Activated CD4-positive, alpha-beta T cell treated with anti-CD3 and anti-CD28 coated beads, Interleukin-10, Interleukin-2, amounts not matched to agents 100 ng/mL and 50 ng/mL, durations not matched to agents 16 hours and 8 hours (primary cell): ENCODE results near the gene PGK1.
"Not testable (repeated sequence)": the region's sequence is repeated elsewhere in the genome, so short reads cannot be mapped to it uniquely, and the experiment has no call there.

Experiments used
- DNase-seq: peaks from one replicate; pipeline ENCODE4 v3.0.0-alpha.2; 2020

The PGK1 gene

DNA sequence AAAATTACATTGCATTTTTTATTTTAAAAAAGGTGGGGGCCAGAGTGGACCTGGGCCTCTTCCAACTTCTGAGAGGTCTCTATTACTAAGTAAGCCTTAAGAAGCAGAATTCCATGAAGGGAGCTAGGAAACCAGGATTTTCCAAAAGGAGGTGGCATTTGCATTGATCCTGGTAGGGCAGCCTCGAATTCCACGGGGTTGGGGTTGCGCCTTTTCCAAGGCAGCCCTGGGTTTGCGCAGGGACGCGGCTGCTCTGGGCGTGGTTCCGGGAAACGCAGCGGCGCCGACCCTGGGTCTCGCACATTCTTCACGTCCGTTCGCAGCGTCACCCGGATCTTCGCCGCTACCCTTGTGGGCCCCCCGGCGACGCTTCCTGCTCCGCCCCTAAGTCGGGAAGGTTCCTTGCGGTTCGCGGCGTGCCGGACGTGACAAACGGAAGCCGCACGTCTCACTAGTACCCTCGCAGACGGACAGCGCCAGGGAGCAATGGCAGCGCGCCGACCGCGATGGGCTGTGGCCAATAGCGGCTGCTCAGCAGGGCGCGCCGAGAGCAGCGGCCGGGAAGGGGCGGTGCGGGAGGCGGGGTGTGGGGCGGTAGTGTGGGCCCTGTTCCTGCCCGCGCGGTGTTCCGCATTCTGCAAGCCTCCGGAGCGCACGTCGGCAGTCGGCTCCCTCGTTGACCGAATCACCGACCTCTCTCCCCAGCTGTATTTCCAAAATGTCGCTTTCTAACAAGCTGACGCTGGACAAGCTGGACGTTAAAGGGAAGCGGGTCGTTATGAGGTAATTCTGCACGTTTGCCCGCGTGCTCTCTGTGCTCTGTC lies at the start of gene PGK1:
Gene PGK1 (plus strand): TSS at position 626 of the 824 bp plus-strand sequence. CDS start 93 bp downstream, at position 719.
- DNase-seq = peak; percentile 97

DNA sequence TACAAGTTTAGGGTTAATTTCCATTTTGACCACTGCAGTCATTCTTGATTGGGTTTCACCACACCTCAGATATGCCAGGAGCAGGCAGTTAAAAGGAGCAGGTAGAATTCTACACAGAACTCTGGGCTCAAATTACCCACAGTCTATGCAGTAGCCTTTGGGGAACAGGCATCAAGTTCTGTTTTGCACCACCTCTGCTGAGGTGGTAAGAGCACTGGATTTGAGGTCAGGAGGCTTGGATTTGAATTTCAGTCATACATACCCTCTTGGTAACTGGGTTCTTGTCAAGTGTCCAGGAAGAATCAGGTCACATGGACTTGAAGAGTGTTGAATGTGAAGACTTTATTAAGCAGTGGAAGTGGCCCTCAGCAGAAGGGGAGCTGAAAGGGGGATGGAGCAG lies 40.4 kb upstream of the PGK1 start:
- no peak for DNase-seq

- no peak for DNase-seq
Observed at GRCh38 chrX:78064152-78064551, 39.9 kb upstream of the PGK1 start.

- DNase-seq = peak; percentile 82
Observed at GRCh38 chrX:78064698-78065601, 39.1 kb upstream of the PGK1 start.

DNA sequence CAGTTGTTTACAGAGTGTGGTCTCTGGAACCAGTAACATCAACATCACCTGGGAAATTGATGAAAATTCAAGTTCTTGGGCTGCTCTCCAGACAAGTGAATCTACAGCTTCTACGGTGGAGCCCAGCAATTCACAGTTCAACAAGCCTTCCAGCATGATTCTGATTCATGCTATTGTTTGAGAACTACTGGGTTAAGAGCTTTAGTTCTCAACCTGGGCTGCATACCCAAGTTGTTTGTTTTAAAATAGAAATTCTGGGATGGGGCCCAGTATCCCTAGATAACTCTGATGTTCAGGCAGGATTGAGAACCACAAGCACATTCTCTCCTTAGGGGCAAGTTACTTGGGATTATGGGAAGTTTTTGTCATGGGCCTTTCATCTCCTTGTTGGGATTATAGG lies 37.9 kb upstream of the PGK1 start:
- DNase-seq = no peak

- DNase-seq = no peak
Observed at GRCh38 chrX:78071331-78071730, 32.7 kb upstream of the PGK1 start.

DNA sequence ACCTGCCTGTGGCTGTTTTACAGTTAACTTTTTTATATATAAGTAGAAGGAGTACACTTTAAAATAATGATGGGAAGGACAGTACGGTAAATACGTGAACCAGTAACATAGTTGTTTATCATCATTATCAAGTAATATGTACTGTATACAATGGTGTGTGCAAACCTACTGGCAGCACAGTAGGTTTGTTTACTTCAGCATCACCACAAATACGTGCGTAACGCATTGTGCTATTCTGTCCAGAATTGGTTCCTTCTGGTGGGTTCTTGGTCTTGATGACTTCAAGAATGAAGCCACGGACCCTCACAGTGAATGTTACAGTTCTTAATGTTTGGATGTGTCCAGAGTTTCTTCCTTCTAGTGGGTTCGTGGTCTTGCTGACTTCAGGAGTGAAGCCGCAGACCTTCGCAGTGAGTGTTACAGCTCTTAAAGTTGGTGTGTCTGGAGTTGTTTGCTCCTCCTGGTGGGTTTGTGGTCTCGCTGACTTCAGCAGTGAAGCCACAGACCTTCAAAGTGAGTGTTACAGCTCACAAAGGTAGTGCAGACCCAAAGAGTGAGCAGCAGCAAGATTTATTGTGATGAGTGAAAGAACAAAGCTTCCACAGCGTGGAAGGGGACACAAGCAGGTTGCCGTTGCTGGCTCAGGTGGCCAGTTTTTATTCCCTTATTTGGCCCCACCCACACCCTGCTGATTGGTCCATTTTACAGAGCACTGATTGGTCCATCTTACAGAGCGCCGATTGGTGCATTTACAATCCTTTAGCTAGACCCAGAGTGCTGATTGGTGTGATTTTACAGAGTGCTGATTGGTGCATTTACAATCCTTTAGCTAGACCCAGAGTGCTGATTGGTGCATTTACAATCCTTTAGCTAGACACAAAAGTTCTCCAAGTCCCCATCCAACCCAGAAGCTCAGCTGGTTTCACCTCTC lies 30.6 kb upstream of the PGK1 start:
- DNase-seq = peak; percentile 35

DNA sequence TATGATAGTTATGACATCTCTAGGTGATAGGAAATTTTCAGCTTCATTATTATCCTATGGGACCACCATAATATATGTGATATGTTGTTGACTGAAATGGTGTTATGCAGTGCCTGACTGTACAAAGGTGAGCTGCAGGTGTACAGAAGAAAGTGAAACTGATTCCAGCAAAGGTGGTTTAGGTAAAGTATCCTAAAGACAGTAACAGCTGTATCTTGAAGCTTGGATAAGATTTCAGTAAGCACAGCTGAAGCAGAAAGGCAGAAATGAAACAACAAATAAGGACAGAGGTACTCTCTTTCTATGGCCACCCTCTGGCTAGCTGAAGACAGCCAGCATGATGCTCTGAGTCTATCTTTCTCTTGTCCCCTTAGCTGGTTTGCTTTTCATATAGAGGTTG lies 30.0 kb upstream of the PGK1 start:
- no peak for DNase-seq

DNA sequence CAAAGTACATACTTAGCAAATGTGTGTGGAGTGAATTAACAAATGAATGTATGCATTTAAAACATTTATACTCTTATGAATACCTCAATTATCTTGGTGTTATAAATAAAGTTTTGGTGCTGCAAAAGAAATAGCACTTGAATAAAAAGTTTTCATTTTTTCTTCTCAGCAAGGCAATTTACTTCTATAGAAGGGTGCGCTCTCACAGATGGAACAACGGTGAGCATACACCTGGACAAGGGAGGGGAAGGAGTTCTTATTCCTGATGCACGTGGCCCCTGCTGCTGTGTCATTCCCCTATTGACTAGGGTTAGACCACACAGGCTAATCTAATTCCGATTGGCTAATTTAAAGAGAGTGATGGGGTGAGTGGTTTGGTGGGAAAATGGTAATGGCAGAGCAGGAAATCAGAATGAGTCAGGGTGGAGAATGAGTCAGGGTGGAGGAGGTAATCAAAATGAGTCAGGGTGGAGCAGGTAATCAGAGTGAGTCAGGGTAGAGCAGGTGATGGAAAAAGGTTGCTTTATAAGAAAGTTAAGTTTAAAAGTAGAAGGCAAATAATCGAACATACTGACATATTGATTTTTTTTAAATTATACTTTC lies 28.2 kb upstream of the PGK1 start:
- DNase-seq = peak; percentile 81

GRCh38 chrX:78081413-78081812 lies 22.6 kb upstream of the PGK1 start:
- not testable (repeated sequence) for DNase-seq

DNA sequence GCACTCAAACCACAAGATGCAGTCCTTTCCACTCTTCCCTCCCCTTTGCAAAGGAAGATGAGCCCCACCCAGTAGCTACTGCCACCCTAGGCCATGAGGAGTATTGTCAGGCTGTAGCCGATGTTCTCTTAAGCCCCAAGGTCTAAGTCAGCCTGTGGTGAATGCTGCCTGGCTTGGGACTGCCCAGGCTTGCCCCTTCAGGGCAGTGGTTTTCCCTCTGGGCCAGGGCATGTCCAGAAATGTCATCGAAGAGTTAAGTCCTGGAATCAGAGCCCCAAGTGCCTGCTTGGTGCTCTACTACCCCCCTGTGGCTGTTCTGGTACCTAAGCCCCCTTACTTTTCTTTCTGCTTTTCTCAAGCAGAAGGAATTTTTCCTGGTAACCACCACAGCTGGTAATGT lies 11.8 kb upstream of the PGK1 start:
- peak; percentile 28 for DNase-seq

DNA sequence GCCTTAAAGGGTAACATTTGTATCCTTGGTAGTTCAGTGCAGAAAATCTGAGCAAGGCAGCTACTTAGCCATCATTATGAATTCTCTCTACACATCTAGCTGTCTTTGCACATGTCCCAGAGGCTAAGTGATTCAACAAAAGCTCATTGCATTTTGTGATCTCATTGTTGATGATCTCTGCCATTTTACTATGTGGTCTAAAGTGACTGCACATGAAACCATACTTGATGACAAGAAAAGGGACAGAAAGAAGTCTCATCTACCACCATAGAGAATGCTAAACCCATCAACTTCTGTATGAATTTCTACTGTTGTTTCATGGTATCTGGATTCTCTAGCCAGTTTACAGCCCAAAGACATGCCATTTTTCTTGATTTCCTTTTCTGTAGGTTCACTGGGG lies 5.9 kb upstream of the PGK1 start:
- no peak for DNase-seq

- no peak for DNase-seq
Observed at GRCh38 chrX:78102091-78102490, 2.0 kb upstream of the PGK1 start.

DNA sequence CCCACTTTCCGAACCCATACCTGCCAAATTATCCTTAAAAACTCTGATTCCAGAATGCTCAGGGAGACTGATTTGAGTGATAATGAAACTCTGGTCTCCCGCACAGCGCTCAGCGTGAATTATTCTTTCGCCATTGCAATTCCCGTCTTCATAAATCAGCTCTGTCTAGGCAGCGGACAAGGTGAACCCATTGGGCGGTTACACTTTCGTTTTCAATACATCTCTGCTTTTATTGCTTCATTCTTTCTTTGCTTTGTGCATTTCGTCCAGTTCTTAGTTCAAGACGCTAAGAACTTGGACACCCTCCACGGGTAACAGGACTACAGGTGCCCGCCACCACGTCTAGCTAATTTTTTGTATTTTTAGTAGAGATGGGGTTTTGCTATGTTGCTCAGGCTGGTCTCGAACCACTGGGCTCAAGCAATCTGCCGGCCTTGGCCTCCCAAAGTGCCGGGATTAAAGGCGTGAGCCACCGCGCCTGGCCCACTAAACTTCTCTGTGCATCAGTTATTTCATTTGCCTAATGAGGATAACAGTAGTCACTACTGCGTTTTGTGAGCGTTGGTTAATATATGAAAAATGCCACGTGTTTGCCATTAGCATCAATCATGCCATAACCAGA lies 936 bp upstream of the PGK1 start:
- no peak for DNase-seq

DNA sequence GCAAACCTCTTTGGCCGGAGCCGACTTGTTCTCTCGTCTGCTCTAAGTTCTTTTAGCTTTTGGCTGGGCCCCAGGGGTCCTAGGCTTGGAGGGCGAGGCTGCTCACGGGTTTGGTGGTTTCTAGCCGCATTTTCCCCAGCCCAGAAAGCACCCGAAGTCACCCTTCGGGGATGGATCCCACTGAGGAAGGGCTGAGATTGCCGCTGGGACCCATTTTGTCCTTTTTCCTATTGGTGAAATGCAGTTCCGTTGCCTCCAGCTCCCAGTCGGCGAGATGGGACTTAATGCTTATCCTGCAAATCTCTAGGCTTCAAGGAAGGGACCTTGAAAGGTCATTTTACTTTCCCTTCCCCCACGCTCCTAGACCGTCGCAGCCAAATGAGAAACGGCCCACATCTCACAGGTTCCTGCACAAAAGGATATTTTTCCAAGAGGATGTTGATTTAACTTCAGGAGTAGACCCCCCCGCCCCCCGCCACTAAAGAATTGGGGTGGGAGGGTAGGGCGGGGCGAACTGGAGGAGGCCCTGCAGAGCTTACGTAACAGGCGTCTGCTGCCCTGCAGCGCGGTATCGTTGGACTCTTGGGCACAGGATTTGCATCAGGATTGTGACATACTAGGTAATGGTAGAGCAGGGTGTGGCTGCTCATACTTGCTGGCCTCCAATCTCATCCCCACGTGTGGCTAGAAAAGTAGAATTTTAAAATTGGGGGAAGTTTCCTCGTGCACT lies 564 bp downstream of the PGK1 start:
- peak; percentile 65 for DNase-seq

DNA sequence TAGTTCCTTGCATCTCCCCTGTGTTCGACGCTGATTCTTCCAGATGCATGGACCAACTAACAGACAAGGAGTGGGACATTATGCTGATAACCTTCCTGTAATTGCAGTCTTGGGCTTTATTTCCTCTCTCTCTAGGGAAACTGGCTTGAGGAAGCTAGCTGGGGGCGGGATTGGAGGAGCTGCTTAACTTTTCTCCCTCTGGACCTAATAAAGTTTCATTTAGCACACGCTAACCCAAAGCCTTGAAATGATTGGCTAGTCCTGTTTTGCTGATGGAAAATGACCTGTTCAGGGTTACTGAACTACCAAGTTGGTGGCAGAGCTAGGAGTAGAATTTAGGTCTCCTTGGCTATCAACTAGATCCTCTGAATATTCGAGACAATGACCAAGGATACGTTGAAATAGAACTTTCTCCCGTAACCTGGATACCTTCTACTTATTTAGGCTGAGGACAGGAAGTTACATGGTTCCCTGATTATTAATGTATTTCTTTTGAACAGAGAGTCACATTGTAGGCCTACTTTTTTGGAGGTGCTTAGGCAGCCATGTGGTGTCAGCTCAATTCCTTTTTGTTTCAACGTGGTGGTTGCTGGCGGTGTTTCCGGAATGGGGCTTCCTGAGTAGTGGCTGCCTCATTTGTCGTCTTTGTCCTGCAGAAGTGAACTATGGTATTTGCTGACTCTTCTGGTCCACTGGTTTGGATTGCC lies 2.0 kb downstream of the PGK1 start:
- peak; percentile 51 for DNase-seq

GRCh38 chrX:78106651-78106986 lies 2.6 kb downstream of the PGK1 start:
- DNase-seq = no peak

GRCh38 chrX:78109458-78109857 lies 5.4 kb downstream of the PGK1 start:
- DNase-seq = no peak

DNA sequence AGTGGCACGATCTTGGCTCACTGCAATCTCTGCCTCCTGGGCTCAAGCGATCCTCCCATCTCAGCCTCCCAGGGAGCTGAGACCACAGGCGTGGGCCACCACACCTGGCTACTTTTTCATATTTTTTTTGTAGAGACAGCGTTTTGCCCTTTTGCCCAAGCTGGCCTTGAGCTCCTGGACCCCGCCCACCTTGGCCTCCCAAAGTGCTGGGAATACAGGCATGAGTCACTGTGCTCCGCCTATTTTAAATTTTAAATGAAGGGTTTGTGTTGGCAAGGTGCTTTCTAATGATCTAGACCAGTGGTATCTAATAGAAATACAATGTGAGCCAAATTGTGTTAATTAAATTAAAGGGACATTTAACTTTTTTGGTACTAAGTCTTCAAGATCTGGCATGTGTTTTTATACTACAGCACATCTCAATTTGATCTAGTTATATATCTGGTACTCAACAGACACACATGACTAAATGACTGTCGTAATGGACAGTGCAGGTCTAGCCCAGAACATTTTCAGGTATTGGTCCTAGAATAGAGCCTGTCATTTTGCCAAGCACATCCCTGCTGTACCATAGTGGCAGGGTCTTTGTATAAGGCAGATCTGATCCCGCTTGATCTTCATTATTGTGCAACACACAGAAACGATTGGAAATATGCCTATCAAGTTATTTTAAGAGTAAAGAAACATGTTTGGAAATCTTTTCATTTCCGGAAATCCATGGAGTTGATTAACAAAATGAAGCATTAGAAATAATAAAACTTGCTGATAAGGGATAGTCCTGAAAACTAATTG lies 7.3 kb downstream of the PGK1 start:
- DNase-seq = no peak

DNA sequence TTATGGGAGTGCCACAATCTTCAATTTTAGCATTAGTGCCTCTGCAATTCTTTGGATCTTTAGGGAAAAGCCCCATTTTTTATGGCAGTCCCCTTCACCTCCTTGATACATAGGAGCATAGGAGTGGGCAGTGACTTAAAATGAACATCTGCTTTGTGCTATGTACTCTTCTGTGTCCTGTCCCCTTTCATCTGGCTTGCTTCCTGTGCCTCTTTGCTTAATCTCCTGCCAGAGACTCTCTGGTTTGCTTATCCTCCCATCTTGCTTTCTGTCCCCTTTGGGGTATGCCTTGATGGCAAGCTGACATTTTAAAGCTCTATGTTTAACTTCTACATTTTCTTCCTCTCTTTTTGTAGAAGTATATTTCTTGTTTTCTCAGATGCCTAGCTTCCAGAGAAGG lies 12.3 kb downstream of the PGK1 start:
- no peak for DNase-seq
